SKM-1 (cell line): Measurements from ENCODE around the gene GATAD2A.
"Not testable (repeated sequence)": the region's sequence is repeated elsewhere in the genome, so short reads cannot be mapped to it uniquely, and the experiment has no call there.

ENCODE experiments used
- DNase-seq: peaks from one replicate; lab custom pipeline; 2025; ENCODE audit not compliant: unreplicated experiment; lab: John Stamatoyannopoulos, UW

GATAD2A gene

DNA sequence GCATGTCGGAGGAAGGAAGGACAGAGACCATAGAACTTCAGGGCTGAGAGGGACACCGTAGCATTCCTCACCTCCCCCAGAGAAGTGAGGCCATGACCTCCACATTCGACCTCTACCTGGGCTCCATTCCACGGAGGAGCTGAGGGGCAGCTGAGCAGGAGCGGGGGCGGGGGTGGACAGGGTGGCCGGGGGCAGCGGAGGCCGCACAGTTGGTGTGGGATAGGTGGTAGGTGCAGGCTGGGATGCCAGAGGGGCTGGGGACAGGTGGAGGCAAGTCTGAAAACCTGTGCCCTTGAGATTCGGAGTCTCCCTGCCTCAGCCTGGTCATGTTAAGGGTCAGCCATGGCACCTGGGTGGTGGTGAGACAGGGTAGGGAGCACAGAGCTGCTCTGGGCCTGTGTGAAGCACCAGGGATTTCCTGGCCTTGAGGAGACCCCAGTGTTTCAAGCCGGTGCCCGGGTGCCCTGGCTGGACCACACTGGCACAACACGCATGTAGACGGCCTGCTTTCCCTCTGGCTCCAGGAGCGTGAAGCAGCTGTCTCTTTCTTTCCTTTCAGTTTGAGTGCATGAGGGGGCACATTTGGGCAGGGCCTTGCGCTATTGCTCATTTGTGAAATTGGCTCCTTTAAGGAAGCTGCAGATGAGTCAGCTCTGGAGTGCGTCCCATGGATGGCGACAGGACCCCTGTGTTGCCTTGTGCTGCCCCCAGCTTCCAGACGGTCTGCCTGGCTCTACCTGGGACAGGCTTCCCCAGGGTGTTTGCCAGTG lies 58.1 kb downstream of the GATAD2A start:
- no peak for DNase-seq

- no peak for DNase-seq
Observed at GRCh38 chr19:19464339-19465098, 59.0 kb downstream of the GATAD2A start.

GRCh38 chr19:19465436-19466070 lies 60.1 kb downstream of the GATAD2A start:
- no peak for DNase-seq

- no peak for DNase-seq
Observed at GRCh38 chr19:19466201-19466600, 60.7 kb downstream of the GATAD2A start.

GRCh38 chr19:19468424-19469050 lies 63.1 kb downstream of the GATAD2A start:
- DNase-seq = no peak

DNA sequence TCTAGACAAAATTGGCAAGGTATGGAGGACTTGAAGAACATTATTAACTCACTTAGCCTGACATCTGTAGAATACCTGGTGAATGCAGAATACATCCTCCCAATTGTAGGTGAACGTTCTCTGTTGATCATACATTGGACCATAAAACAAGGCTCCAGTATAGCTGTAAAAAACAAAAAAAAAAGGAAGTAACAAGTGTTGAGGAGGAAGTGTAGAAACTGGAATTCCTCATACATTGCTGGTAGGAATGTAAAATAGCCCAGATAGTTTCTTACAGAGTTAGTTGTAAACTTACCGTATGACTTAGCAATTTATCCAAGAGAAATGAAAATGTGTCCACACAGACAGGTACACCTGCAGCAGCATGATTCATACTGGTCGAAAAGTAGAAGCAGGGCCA lies 65.1 kb downstream of the GATAD2A start:
- peak; percentile 25 for DNase-seq

- DNase-seq = no peak
Observed at GRCh38 chr19:19471682-19472081, 66.2 kb downstream of the GATAD2A start.

DNA sequence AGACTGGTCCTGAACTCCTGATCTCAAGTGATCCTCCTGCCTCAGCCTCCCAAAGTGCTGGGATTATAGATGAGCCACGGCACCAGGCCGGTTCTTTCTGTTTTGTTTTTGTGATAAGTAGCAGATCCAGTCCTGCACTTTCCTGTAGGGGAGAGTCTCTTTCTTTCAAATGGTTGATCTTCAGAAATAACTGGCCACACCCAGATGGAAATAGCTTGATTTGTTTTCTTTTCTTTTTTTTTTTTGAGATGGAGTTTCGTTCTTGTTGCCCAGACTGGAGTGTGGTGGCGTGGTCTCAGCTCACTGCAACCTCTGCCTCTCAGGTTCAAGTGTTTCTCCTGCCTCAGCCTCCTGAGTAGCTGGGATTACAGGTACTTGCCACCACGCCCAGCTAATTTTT lies 66.6 kb downstream of the GATAD2A start:
- not testable (repeated sequence) for DNase-seq

- DNase-seq = no peak
Observed at GRCh38 chr19:19475015-19475765, 69.7 kb downstream of the GATAD2A start.

- no peak for DNase-seq
Observed at GRCh38 chr19:19475849-19476828, 70.7 kb downstream of the GATAD2A start.

- no peak for DNase-seq
Observed at GRCh38 chr19:19477705-19478383, 72.4 kb downstream of the GATAD2A start.

GRCh38 chr19:19480688-19481087 lies 75.2 kb downstream of the GATAD2A start:
- no peak for DNase-seq

- no peak for DNase-seq
Observed at GRCh38 chr19:19482809-19483596, 77.5 kb downstream of the GATAD2A start.

DNA sequence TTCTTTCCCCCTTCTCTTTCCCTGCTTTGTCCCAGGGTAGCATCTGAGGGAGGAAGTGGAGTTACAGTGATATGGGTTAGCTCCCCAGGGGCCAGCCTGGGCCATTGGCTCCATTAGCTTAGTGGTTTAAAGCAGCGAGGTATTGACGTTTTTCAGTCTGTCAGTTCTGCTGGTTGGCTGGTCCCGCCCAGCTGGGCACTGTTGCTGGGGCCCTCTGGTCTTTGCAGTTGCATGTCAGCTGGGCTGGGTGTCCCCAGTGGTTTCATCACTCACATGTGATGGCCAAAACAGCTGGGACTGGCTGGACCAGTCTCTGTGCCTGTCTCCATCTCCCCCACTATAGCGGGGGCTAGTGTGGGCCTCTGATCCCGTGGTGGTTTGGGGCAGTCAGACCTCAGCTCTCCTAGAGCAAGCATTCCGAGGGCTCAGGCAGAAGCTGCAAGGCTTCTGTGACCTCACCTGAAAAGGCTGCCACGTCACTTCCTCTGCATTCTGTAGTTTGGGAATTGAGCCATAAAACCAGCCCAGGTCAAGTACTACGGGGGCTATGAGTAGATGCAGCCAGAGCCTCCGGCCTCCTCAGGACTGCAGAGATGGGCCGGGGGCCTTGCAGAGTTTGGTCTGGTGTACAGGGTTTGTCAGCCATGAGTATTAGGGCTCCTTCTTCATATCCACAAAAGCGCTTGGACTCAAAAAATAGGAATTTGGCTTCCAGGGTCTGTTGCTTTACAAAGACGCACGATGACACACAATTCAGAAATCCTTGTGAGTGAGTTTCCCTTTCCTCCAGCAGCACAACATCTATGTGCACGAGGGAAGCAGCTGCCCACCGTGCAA lies 79.9 kb downstream of the GATAD2A start:
- DNase-seq = no peak

DNA sequence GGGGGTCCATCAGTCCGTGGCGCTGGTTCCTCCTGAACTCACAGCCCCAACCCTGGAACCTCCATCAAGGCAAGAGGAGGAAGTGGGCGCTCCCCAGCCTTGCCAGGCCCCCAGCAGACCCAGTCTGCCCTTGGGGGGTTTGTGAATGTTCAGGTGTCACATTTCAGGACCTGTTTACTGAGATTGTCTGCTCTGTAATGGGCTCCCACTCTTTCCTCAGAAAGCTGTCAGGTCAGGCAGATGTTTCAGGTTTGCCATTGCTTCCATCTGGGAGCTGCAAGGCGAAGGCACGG lies 80.5 kb downstream of the GATAD2A start:
- no peak for DNase-seq

GRCh38 chr19:19486343-19487076 lies 81.0 kb downstream of the GATAD2A start:
- no peak for DNase-seq
